Measurements from ENCODE around the gene CETP. TPM values are rescaled to one million over a fixed set of nuclear protein-coding genes. Genes with fewer than 3 reads are reported as not detected.

Gene CETP
- total and polyA plus RNA-seq, 2 of the 8 experiments (the other 6 are each of a cell fraction or from before 2014, with no cell fraction given) = not detected

DNA sequence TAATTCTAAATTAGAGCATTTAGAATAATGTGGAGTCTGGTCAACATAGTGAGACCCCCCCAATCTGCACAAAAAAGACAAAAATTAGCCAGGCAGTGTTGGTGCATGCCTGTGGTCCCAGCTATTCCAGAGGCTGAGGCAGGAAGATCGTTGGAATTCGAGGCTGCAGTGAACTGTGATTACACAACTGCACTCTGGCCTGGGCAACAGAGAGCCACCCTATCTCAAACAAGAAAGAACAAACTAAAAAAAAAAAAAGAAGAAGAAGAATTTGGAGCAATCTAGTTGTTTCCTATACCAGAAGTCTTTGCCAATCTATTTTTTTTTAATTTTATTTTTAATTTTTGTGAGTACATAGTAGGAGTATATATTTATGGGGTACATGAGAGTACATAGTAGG, 6.0 kb downstream of the CETP start:
- WGBS, 2 experiments (ENCODE audit: extremely low coverage in 1 of 2, insufficient coverage in 1 of 2, insufficient read length in 1 of 2, insufficient replicate concordance in 2 of 2, low coverage in 1 of 2, low lambda C conversion rate in 2 of 2, missing lambda C conversion rate in 1 of 2) = 91% methylated on average over 2 of the region's 2 CpGs; no CpG with 5 or more reads in 1 of the 2 experiments
- Histone ChIP-seq H3K9ac (replicated peaks in 1 of 4; ENCODE audit: extremely low read depth in 1 of 4, low read depth in 3 of 4, low read length in 3 of 4) (no peak overlapping the region), H3K56ac (replicated peaks; ENCODE audit: insufficient read length, low read depth, low read length) (no peak overlapping the region), H3K4me3 (ENCODE audit: extremely low read depth in 1 of 4, insufficient read depth in 2 of 4, low read depth in 3 of 4, low read length in 4 of 4) (no peak overlapping the region), H4K5ac (ENCODE audit: insufficient read length, low read depth, low read length) (no peak overlapping the region), H2BK120ac (replicated peaks; ENCODE audit: low read depth, low read length) (no peak overlapping the region), H3K14ac (ENCODE audit: insufficient read length) (no peak overlapping the region), H2AK5ac (ENCODE audit: low read depth, low read length) (no peak overlapping the region), H3K9me3 (ENCODE audit: insufficient read depth in 2 of 2, low read depth in 1 of 2, low read length in 1 of 2) (no peaks in the 10 kb centered on the region), H4K20me1 (replicated peaks in 1 of 2; ENCODE audit: control insufficient read depth in 1 of 2, insufficient read depth in 2 of 2, low read length in 2 of 2) (no peaks in the 10 kb centered on the region), H2BK15ac (ENCODE audit: low read length) (no peak overlapping the region), H3K4me1 (replicated peaks in 1 of 4; ENCODE audit: control insufficient read depth in 3 of 4, insufficient read depth in 4 of 4, low read length in 3 of 4) (peaks cover 0 to 2% (median 1%) of the 10 kb centered on the region in 4 experiments; a peak in 4 of 7 replicates), H3K79me2 (ENCODE audit: control insufficient read depth in 1 of 2, insufficient read depth in 2 of 2, low read length in 2 of 2) (no peaks in the 10 kb centered on the region), H2AFZ (ENCODE audit: low read length) (no peak overlapping the region), H3K27me3 (replicated peaks in 1 of 4; ENCODE audit: control insufficient read depth in 3 of 4, extremely low read depth in 1 of 4, insufficient read depth in 3 of 4, low read length in 3 of 4) (no peaks in the 10 kb centered on the region; a peak in 1 of 7 replicates), H4K8ac (ENCODE audit: extremely low read depth, insufficient read depth, low read length) (no peak overlapping the region), H4K91ac (replicated peaks; ENCODE audit: insufficient read length, low read length) (no peak overlapping the region), H2BK12ac (ENCODE audit: low read depth, low read length) (no peak overlapping the region), H3K23ac (ENCODE audit: insufficient read length) (no peak overlapping the region), H2BK5ac (ENCODE audit: low read depth, low read length) (no peak overlapping the region), H3K18ac (ENCODE audit: extremely low read depth, low read length) (no peak overlapping the region), H3K79me1 (ENCODE audit: low read depth, low read length) (no peaks in the 10 kb centered on the region), H3K4me2 (ENCODE audit: insufficient read depth in 1 of 2, low read depth in 2 of 2, low read length in 2 of 2) (no peak overlapping the region), H3K27ac (ENCODE audit: low read depth, low read length) (no peak overlapping the region), H3K4ac (replicated peaks; ENCODE audit: insufficient read length, low read depth, low read length) (no peak overlapping the region), H3K23me2 (ENCODE audit: low read depth, low read length) (no peaks in the 10 kb centered on the region), H3K36me3 (ENCODE audit: control insufficient read depth in 2 of 4, insufficient read depth in 4 of 4, low read length in 3 of 4) (no peaks in the 10 kb centered on the region), H2BK20ac (ENCODE audit: low read length) (no peak overlapping the region)
- POLR2A ChIA-PET (ENCODE audit: partially characterized antibody) = interaction anchor here (1.1 to 1.2 kb wide), 2 partner anchors 8 to 22 kb away, joined by 3 read pairs; partner anchors contain the start of gene NLRC5
- CTCF ChIA-PET (ENCODE audit: partially characterized antibody) = interaction anchor here (0.7 to 8.2 kb wide), 6 partner anchors 16 to 152 kb away, joined by 3 to 75 read pairs (median 6); no protein-coding TSS in a partner anchor
- DNase-seq (ENCODE audit: low read depth in 1 of 2, low spot score in 2 of 2) = no peak
- FAIRE-seq = no peak
- TF ChIP-seq BACH1 (IDR thresholded peaks at IDR 0.05; ENCODE audit: low read length) = no peak
- TF ChIP-seq, protein P1, sequence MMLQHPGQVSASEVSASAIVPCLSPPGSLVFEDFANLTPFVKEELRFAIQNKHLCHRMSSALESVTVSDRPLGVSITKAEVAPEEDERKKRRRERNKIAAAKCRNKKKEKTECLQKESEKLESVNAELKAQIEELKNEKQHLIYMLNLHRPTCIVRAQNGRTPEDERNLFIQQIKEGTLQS (IDR thresholded peaks at IDR 0.05; ENCODE audit: insufficient read depth, low read depth, low read length) = no peak
- TF ChIP-seq HDAC6 (IDR thresholded peaks at IDR 0.05; ENCODE audit: low read depth, low read length) = no peak
- no peak for TF ChIP-seq PHF8 (conservative IDR thresholded peaks at IDR 0.05; ENCODE audit: low read depth, low read length)
- TF ChIP-seq CTBP2 (IDR thresholded peaks at IDR 0.05; ENCODE audit: borderline replicate concordance, insufficient read depth, insufficient read length, low read length) = no peak
- TF ChIP-seq CREB1 (IDR thresholded peaks at IDR 0.05) = no peak
- no peak for TF ChIP-seq CBX5 (IDR thresholded peaks at IDR 0.05; ENCODE audit: low read depth, low read length)
- TF ChIP-seq CHD2 (IDR thresholded peaks at IDR 0.05; ENCODE audit: low read length) = no peak
- no peak for TF ChIP-seq RAD21 (IDR thresholded peaks at IDR 0.05 in 1 of 2, conservative IDR thresholded peaks at IDR 0.05 in 1 of 2; ENCODE audit: low read depth in 2 of 2, low read length in 2 of 2)
- no peak for TF ChIP-seq RNF2 (IDR thresholded peaks at IDR 0.05; ENCODE audit: borderline replicate concordance, low read depth, low read length, missing control alignments, poor library complexity, severe bottlenecking)
- TF ChIP-seq SAP30 (IDR thresholded peaks at IDR 0.05; ENCODE audit: insufficient read depth, insufficient replicate concordance, low read length) = no peak
- no peak for TF ChIP-seq SIRT6 (IDR thresholded peaks at IDR 0.05; ENCODE audit: low read length)
